ENCODE data around the gene WIPF2.

Gene WIPF2

GRCh38 chr17:40218740-40219593 is at the start of gene WIPF2:
Gene WIPF2 (plus strand): TSS chr17:40219304. CDS start chr17:40256460, 37,156 bp downstream.
- DNase-seq: peak; percentile 98

- DNase-seq: no peak
Measured at GRCh38 chr17:40170325-40170724, 48.8 kb upstream of the WIPF2 start.

- DNase-seq: no peak
Measured at GRCh38 chr17:40171750-40172149, 47.4 kb upstream of the WIPF2 start.

- DNase-seq: no peak
Measured at GRCh38 chr17:40173091-40173777, 45.9 kb upstream of the WIPF2 start.

GRCh38 chr17:40173778-40174135 is 45.3 kb upstream of the WIPF2 start:
- DNase-seq: no peak

- DNase-seq: no peak
Measured at GRCh38 chr17:40174514-40174913, 44.6 kb upstream of the WIPF2 start.

GRCh38 chr17:40175928-40176753 is 43.0 kb upstream of the WIPF2 start:
- DNase-seq: no peak

- no peak for DNase-seq
Measured at GRCh38 chr17:40176754-40177110, 42.4 kb upstream of the WIPF2 start.

GRCh38 chr17:40177275-40177874 is 41.7 kb upstream of the WIPF2 start, which contains the start of gene RAPGEFL1:
Gene RAPGEFL1 (plus strand): TSS chr17:40177470. CDS start chr17:40177862, 392 bp downstream.
- DNase-seq: peak; percentile 83

GRCh38 chr17:40178021-40178601 is 41.0 kb upstream of the WIPF2 start:
- peak; percentile 62 for DNase-seq

GRCh38 chr17:40178660-40179059 is 40.4 kb upstream of the WIPF2 start:
- DNase-seq: no peak

- DNase-seq: no peak
Measured at GRCh38 chr17:40179923-40180659, 39.0 kb upstream of the WIPF2 start.

GRCh38 chr17:40180694-40181093 is 38.4 kb upstream of the WIPF2 start:
- no peak for DNase-seq

- no peak for DNase-seq
Measured at GRCh38 chr17:40181205-40181604, 37.9 kb upstream of the WIPF2 start.

GRCh38 chr17:40182606-40183005 is 36.5 kb upstream of the WIPF2 start:
- DNase-seq: no peak

GRCh38 chr17:40187238-40187637 is 31.9 kb upstream of the WIPF2 start:
- no peak for DNase-seq

- DNase-seq: no peak
Measured at GRCh38 chr17:40188694-40189093, 30.4 kb upstream of the WIPF2 start.

- peak; percentile 32 for DNase-seq
Measured at GRCh38 chr17:40190197-40191021, 28.7 kb upstream of the WIPF2 start.

- DNase-seq: peak; percentile 85
Measured at GRCh38 chr17:40191237-40192208, 27.6 kb upstream of the WIPF2 start.

- DNase-seq: no peak
Measured at GRCh38 chr17:40192961-40193360, 26.1 kb upstream of the WIPF2 start.
